Ascending aorta (tissue), 2 donors: ENCODE results near the gene POLD2. TPM values are rescaled to one million over a fixed set of nuclear protein-coding genes. Genes with fewer than 3 reads are reported as not detected.

Experiments used
- DNase-seq, 2 donors: peaks; one replicate each; pipeline ENCODE4 v3.0.0-alpha.2; 2019; ENCODE audit warnings: low spot score in 2 of 2
- H3K27ac ChIP-seq, 2 donors: fragments of 200-600 bp; sonication (generic); one replicate each; pipeline ENCODE4 v1.5.1; 2016 to 2017; ENCODE audit warnings: mild to moderate bottlenecking in 1 of 2
- H3K27me3 ChIP-seq: fragments of 200-600 bp; sonication (generic); one replicate; pipeline ENCODE4 v1.5.1; 2017
- H3K36me3 ChIP-seq, 2 donors: fragments of 200-600 bp; sonication (generic); one replicate each; pipeline ENCODE4 v1.5.1; 2016
- H3K4me1 ChIP-seq, 2 donors: fragments of 200-600 bp; sonication (generic); one replicate each; pipeline ENCODE4 v1.5.1; 2016 to 2017; ENCODE audit warnings: mild to moderate bottlenecking in 1 of 2
- H3K4me3 ChIP-seq, 2 donors: fragments of 200-600 bp; sonication (generic); one replicate each; pipeline ENCODE4 v1.5.1; 2016 to 2017; ENCODE audit warnings: mild to moderate bottlenecking in 1 of 2
- H3K9me3 ChIP-seq, 2 donors: fragments of 200-600 bp; sonication (generic); one replicate each; pipeline ENCODE4 v1.5.1; 2016
- CTCF ChIP-seq, 3 experiments: fragments of 200-600 bp in 2 of 3; fragments of 450-650 bp in 1 of 3; sonication (generic) in 2 of 3; IDR thresholded peaks; one replicate each; pipeline ENCODE4 v1.5.1; 2016 to 2019; ENCODE audit warnings: antibody characterized with exemption in 3 of 3, mild to moderate bottlenecking in 1 of 3, moderate library complexity in 1 of 3
- intact Hi-C: fragments of 100-400 bp; cut with DNase I; formaldehyde crosslinking; loops from one replicate; pipeline ENCODE4 v1.15.1; 2023
- total RNA-seq: library from RNA; depleted of rRNA; stranded (reverse); fragments of >200 nt; gene quantifications from one replicate; pipeline ENCODE4 v1.1.0, GENCODE V29; 2016

Gene POLD2
- total RNA-seq, 1 donor from 2014 or later: 97.0 TPM

DNA sequence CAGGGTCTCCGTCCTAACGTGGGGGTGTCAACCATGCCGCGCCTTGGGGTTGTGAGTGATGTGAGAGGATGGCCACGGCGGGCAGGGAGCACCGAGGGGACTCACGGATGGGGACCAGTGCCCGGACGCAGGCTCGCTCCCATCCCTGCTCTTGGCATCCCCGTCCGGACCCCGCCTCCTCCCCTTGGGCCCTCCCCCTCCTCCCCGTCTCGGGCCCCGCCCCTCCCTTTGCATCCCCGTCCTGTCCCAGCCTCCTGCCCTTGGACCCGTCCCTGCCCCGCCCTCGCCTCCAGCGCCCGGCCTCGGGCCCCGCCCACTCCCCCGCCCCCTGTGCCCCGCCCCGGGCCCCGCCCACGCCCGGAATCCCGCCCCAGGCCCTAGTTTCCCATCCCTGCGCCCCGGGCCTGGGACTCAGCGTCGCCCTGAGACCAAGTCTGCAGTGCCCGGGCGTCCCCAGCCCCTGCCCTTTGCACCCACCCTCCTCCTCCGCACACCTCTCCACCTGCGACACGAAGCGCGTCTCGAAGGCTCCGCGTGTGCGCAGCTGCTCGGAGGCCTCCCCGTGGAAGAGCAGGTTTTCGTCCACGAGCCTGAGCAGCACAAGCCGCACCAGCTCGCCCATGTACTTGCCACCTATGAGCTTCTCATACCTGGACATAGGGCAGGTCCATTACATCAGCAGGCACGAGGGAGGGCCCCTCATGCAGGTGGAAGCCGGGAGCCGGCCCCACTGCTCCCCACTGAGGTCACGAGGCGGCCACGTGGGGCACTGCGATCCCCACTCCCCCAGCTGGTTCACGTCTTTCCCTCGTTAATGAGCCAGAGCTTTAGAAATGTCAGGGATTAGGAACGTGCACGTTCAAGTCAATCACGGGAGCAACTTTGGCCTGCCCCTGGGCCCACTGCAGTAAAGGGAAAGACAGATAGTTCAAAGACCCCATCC lies 22.9 kb upstream of the POLD2 start:
- Histone ChIP-seq H3K4me3 (peak overlapping the region; percentile 56 to 67), H3K9me3 (no peaks in the 10 kb centered on the region), H3K36me3 (no peaks in the 10 kb centered on the region), H3K4me1 (peaks cover 0 to 8% of the 10 kb centered on the region in 2 donors), H3K27ac (no peak overlapping the region), H3K27me3 (no peaks in the 10 kb centered on the region)
- no peak for TF ChIP-seq CTCF (IDR thresholded peaks at IDR 0.05)
- intact Hi-C loops: loop anchor here (1.0 kb wide), 2 partner anchors 23 to 64 kb away; partner anchors contain the start of genes POLD2 and POLM
- DNase-seq: peak in 1 of 2 donors; percentile 88

GRCh38 chr7:44145479-44145968 lies 22.2 kb upstream of the POLD2 start:
- Histone ChIP-seq H3K9me3 (no peaks in the 10 kb centered on the region), H3K4me1 (peaks cover 0 to 8% of the 10 kb centered on the region in 2 donors), H3K36me3 (no peaks in the 10 kb centered on the region), H3K27ac (no peak overlapping the region), H3K27me3 (no peaks in the 10 kb centered on the region), H3K4me3 (peak overlapping the region; percentile 56 to 67)
- peak in 1 of 2 donors; percentile 66 for DNase-seq
- peak in 1 of 3 experiments; percentile 5 for TF ChIP-seq CTCF (IDR thresholded peaks at IDR 0.05)
- intact Hi-C loops: no loop called here

DNA sequence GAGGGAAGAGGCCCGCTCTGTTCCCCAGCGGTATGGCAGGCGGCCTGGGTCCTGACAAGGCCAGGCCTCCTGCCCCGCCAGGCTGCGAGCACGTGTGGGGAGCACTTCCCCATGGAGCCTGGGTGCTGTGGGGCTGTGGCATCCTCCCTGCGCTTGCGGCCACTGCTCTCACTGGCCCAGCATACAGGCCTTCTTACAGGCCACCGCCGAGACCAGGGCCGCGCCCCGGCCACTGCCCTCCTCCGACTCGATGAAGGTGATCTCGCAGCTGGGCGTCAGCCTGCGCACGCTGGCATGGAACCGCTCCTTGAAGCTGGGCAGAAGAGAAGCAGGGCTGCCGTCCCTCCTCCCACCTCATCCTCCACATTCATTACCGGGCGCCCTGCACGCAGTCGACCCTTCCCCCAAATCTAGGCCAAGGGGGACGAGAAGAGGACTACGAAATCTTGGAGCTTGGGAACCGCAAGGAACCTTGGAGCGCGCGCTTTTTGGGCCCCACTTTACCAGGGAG lies 21.7 kb upstream of the POLD2 start:
- Histone ChIP-seq H3K4me3 (peak overlapping the region; percentile 56 to 67), H3K27ac (no peak overlapping the region), H3K9me3 (no peaks in the 10 kb centered on the region), H3K4me1 (peaks cover 0 to 8% of the 10 kb centered on the region in 2 donors), H3K27me3 (no peaks in the 10 kb centered on the region), H3K36me3 (no peaks in the 10 kb centered on the region)
- intact Hi-C loops: no loop called here
- TF ChIP-seq CTCF (IDR thresholded peaks at IDR 0.05): no peak
- peak in 1 of 2 donors; percentile 63 for DNase-seq

DNA sequence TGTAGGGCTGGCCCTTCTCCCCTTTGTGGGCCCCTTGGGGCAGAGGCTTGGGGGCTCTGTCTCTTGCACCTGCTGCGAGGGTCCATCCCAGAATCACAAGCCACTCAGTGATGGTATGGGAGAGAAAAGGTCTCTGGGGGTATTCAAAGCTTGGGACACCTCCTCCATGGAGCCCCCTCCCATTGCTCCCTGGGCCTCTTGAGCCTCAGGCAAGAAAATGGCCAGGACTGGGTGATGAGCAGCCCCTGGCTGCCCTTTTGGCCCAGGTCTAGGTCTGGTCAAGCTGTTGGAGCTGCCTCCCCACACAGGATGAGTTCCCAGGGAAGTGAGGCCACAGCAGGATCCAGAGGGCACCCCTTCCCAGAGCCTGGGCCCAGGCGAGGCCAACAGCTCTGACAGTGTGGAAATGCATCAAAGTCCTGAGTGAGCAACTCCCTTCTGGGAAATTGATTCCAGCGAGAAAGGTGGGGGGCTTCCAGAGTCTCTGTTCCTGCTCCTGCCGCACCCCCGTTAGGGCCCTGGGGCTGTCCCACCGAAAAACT lies 21.1 kb upstream of the POLD2 start:
- peak in 1 of 2 donors; percentile 57 for DNase-seq
- intact Hi-C loops: no loop called here
- peaks cover 0 to 8% of the 10 kb centered on the region in 2 donors for H3K4me1 ChIP-seq
- no peak overlapping the region for H3K27ac ChIP-seq
- no peaks in the 10 kb centered on the region for H3K9me3 ChIP-seq
- no peaks in the 10 kb centered on the region for H3K36me3 ChIP-seq
- no peak overlapping the region for H3K4me3 ChIP-seq
- no peaks in the 10 kb centered on the region for H3K27me3 ChIP-seq
- no peak for TF ChIP-seq CTCF (IDR thresholded peaks at IDR 0.05)

DNA sequence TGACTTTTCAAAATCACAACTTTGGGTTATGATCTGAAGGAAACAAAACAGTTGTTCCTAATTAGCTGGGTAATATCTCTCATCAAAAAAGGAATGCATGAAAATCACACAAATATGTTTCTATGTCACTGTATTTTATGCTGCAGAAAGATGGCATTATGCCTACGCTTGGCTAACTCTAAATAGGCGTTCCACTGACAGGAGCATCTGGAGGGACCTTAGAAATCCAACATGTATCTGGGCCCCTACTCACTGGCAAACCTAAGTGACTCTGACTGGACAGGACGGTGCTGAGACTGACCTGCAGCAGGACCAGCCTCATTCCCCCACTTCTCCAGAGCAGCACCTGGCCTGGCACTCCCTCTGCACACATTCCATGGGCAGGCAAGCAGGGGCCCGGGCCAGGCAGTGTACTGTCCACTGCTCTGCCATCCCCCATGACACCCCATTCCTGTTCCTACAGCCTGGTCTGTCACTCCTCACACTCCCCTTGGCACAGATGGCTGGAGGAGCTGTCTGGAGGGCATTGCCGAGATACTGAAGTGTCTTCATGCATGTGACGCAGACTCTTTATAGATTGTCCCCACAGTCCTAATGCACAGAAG lies 20.4 kb upstream of the POLD2 start:
- Histone ChIP-seq H3K27me3 (no peaks in the 10 kb centered on the region), H3K36me3 (no peaks in the 10 kb centered on the region), H3K4me1 (peaks cover 0 to 8% of the 10 kb centered on the region in 2 donors), H3K27ac (no peak overlapping the region), H3K9me3 (no peaks in the 10 kb centered on the region), H3K4me3 (no peak overlapping the region)
- intact Hi-C loops: no loop called here
- no peak for TF ChIP-seq CTCF (IDR thresholded peaks at IDR 0.05)
- DNase-seq: peak in 1 of 2 donors; percentile 41
